Sigmoid colon (tissue), 7 donors: Measurements from ENCODE around the gene DCDC2C. TPM values are rescaled to one million over a fixed set of nuclear protein-coding genes. Genes with fewer than 3 reads are reported as not detected.
A peak's percentile ranks its signal among the peaks of the same experiment; 100 is the strongest.

Source experiments
- DNase-seq: peaks from one replicate; pipeline ENCODE4 v3.0.0-alpha.2; 2019
- H3K27ac ChIP-seq, 4 donors: fragments of 200-600 bp; sonication (generic); one replicate each; pipeline ENCODE4 v1.5.1; 2016 to 2019; ENCODE audit warnings: mild to moderate bottlenecking in 1 of 4
- H3K27me3 ChIP-seq, 3 donors: fragments of 200-600 bp; sonication (generic); one replicate each; pipeline ENCODE4 v1.5.1; 2019; ENCODE audit warnings: mild to moderate bottlenecking in 1 of 3
- H3K36me3 ChIP-seq, 4 donors: fragments of 200-600 bp; sonication (generic); one replicate each; pipeline ENCODE4 v1.5.1; 2016 to 2019
- H3K4me1 ChIP-seq, 4 donors: fragments of 200-600 bp; sonication (generic); one replicate each; pipeline ENCODE4 v1.5.1; 2017 to 2019
- H3K4me3 ChIP-seq, 4 donors: fragments of 200-600 bp; sonication (generic); one replicate each; pipeline ENCODE4 v1.5.1; 2017 to 2019; ENCODE audit warnings: mild to moderate bottlenecking in 2 of 4, moderate library complexity in 1 of 4
- H3K9me3 ChIP-seq, 4 donors: fragments of 200-600 bp in 3 of 4; sonication (generic) in 3 of 4; one replicate each; pipeline versions ENCODE4 v1.5.1 to v1.6.1; 2013 to 2019
- CTCF ChIP-seq, 4 experiments: fragments of 450-650 bp in 3 of 4; fragments of 200-600 bp in 1 of 4; IDR thresholded peaks; one replicate each; pipeline ENCODE4 v1.5.1; 2016 to 2019; ENCODE audit warnings: antibody characterized with exemption in 4 of 4, mild to moderate bottlenecking in 3 of 4, moderate library complexity in 2 of 4
- EP300 ChIP-seq, 4 donors: sonication (generic); formaldehyde crosslinking; IDR thresholded peaks; one replicate each; pipeline ENCODE4 v1.6.1; 2017; ENCODE audit warnings: antibody characterized with exemption in 4 of 4
- POLR2A ChIP-seq, 2 donors: fragments of 450-650 bp; IDR thresholded peaks; one replicate each; pipeline ENCODE4 v1.6.1; 2016; ENCODE audit warnings: antibody characterized with exemption in 2 of 2, mild to moderate bottlenecking in 2 of 2, moderate library complexity in 2 of 2
- POLR2AphosphoS5 ChIP-seq, 4 donors: sonication (generic); formaldehyde crosslinking; IDR thresholded peaks; one replicate each; pipeline ENCODE4 v1.6.1; 2017; ENCODE audit warnings: antibody characterized with exemption in 4 of 4
- WGBS, 2 donors: extraction: QIAGEN DNeasy Blood & Tissue Kit; methylation state at CpG; one replicate each; pipeline ENCODE4 v1.1.7; 2013; 5-methylcytosine and 5-hydroxymethylcytosine counted together
- intact Hi-C: fragments of 100-400 bp; cut with DNase I; formaldehyde crosslinking; loops from one replicate; pipeline ENCODE4 v1.15.1; 2023
- polyA plus RNA-seq, 3 donors: library from polyadenylated mRNA; stranded (reverse); fragments of 200-250 nt; gene quantifications; one replicate each; pipeline ENCODE4 v1.2.3, GENCODE V29; 2013
- total RNA-seq, 4 donors: library from RNA; depleted of rRNA; stranded (reverse); fragments of >200 nt; gene quantifications; one replicate each; pipeline ENCODE4 v1.1.0, GENCODE V29; 2016
- donor health status: healthy with polysubstance abuse.
- donor health status: Bipolar disorder and iron deficiency.
- donor health status: healthy.

Gene DCDC2C
- total and polyA plus RNA-seq, 7 donors = 0.33 TPM; not detected in 6

- H3K4me3 ChIP-seq = no peak overlapping the region
- no peaks in the 10 kb centered on the region for H3K36me3 ChIP-seq
- no peak overlapping the region for H3K27ac ChIP-seq
- no peaks in the 10 kb centered on the region for H3K9me3 ChIP-seq
- H3K27me3 ChIP-seq = no peaks in the 10 kb centered on the region
- H3K4me1 ChIP-seq = peaks cover 0 to 10% (median 4%) of the 10 kb centered on the region in 4 donors
- TF ChIP-seq POLR2A (IDR thresholded peaks at IDR 0.05) = no peak
- TF ChIP-seq POLR2AphosphoS5 (IDR thresholded peaks at IDR 0.05) = no peak
- TF ChIP-seq EP300 (IDR thresholded peaks at IDR 0.05) = no peak
- TF ChIP-seq CTCF (IDR thresholded peaks at IDR 0.05) = no peak
- no peak for DNase-seq
- WGBS, 2 donors = 45 to 63% methylated on average over 5 of the region's 5 CpGs
- intact Hi-C loops = no loop called here
Observed at GRCh38 chr2:3751806-3752205, 48.4 kb downstream of the DCDC2C start.

- no peak for TF ChIP-seq CTCF (IDR thresholded peaks at IDR 0.05)
- TF ChIP-seq POLR2A (IDR thresholded peaks at IDR 0.05) = no peak
- no peak for TF ChIP-seq POLR2AphosphoS5 (IDR thresholded peaks at IDR 0.05)
- no peak for TF ChIP-seq EP300 (IDR thresholded peaks at IDR 0.05)
- intact Hi-C loops = no loop called here
- Histone ChIP-seq H3K27me3 (no peaks in the 10 kb centered on the region), H3K36me3 (no peaks in the 10 kb centered on the region), H3K27ac (no peak overlapping the region), H3K4me3 (no peak overlapping the region), H3K9me3 (no peaks in the 10 kb centered on the region), H3K4me1 (peaks cover 0 to 10% (median 4%) of the 10 kb centered on the region in 4 donors)
- DNase-seq = peak; percentile 17
- 91 to 94% methylated on average over 6 of the region's 6 CpGs for WGBS, 2 donors
Observed at GRCh38 chr2:3752376-3752775, 49.0 kb downstream of the DCDC2C start.

GRCh38 chr2:3753561-3753960 is 50.2 kb downstream of the DCDC2C start:
- H3K4me3 ChIP-seq = no peak overlapping the region
- TF ChIP-seq EP300 (IDR thresholded peaks at IDR 0.05) = no peak
- TF ChIP-seq POLR2AphosphoS5 (IDR thresholded peaks at IDR 0.05) = no peak
- TF ChIP-seq POLR2A (IDR thresholded peaks at IDR 0.05) = no peak
- no peak for TF ChIP-seq CTCF (IDR thresholded peaks at IDR 0.05)
- H3K27me3 ChIP-seq = no peaks in the 10 kb centered on the region
- DNase-seq = peak; percentile 29
- WGBS, 2 donors = 79 to 87% methylated on average over 8 of the region's 8 CpGs
- H3K4me1 ChIP-seq = peaks cover 0 to 10% (median 4%) of the 10 kb centered on the region in 4 donors
- H3K9me3 ChIP-seq = no peaks in the 10 kb centered on the region
- H3K36me3 ChIP-seq = no peaks in the 10 kb centered on the region
- H3K27ac ChIP-seq = no peak overlapping the region
- intact Hi-C loops = no loop called here

GRCh38 chr2:3754280-3754679 is 50.9 kb downstream of the DCDC2C start:
- Histone ChIP-seq H3K27me3 (no peaks in the 10 kb centered on the region), H3K9me3 (no peaks in the 10 kb centered on the region), H3K4me1 (peaks cover 0 to 10% (median 4%) of the 10 kb centered on the region in 4 donors), H3K4me3 (no peak overlapping the region), H3K27ac (no peak overlapping the region), H3K36me3 (no peaks in the 10 kb centered on the region)
- peak; percentile 28 for DNase-seq
- WGBS, 2 donors = 37 to 51% methylated on average over 5 of the region's 5 CpGs
- TF ChIP-seq POLR2A (IDR thresholded peaks at IDR 0.05) (no peak), CTCF (IDR thresholded peaks at IDR 0.05) (no peak), POLR2AphosphoS5 (IDR thresholded peaks at IDR 0.05) (no peak), EP300 (IDR thresholded peaks at IDR 0.05) (no peak)
- intact Hi-C loops = no loop called here

- TF ChIP-seq POLR2A (IDR thresholded peaks at IDR 0.05) = no peak
- TF ChIP-seq POLR2AphosphoS5 (IDR thresholded peaks at IDR 0.05) = no peak
- intact Hi-C loops = no loop called here
- 87 to 89% methylated on average over 3 of the region's 3 CpGs for whole genome bisulfite sequencing, 2 donors
Observed at GRCh38 chr2:3754795-3755194, 51.4 kb downstream of the DCDC2C start.

More at GRCh38 chr2:3754795-3755194, 51.4 kb downstream of the DCDC2C start:
- Histone ChIP-seq H3K27me3 (no peaks in the 10 kb centered on the region), H3K4me1 (peaks cover 0 to 10% (median 4%) of the 10 kb centered on the region in 4 donors), H3K9me3 (no peaks in the 10 kb centered on the region), H3K36me3 (no peaks in the 10 kb centered on the region), H3K4me3 (no peak overlapping the region), H3K27ac (no peak overlapping the region)
- peak; percentile 40 for DNase-seq
